Vagina (tissue), 2 donors: Measurements from ENCODE around the gene PDYN. TPM values are rescaled to one million over a fixed set of nuclear protein-coding genes. Genes with fewer than 3 reads are reported as not detected.

Experiments
- DNase-seq, 2 donors: peaks; one replicate each; pipeline ENCODE4 v3.0.0-alpha.2; 2017; ENCODE audit errors: extremely low spot score in 2 of 2
- H3K27ac ChIP-seq: fragments of 200-600 bp; sonication (generic); one replicate; pipeline ENCODE4 v1.5.1; 2019
- H3K27me3 ChIP-seq: fragments of 200-600 bp; sonication (generic); one replicate; pipeline ENCODE4 v1.5.1; 2019
- H3K36me3 ChIP-seq, 2 donors: fragments of 200-600 bp; sonication (generic); one replicate each; pipeline ENCODE4 v1.5.1; 2017 to 2019
- H3K4me1 ChIP-seq: fragments of 200-600 bp; sonication (generic); one replicate; pipeline ENCODE4 v1.5.1; 2019
- H3K4me3 ChIP-seq, 2 donors: fragments of 200-600 bp; sonication (generic); 1 replicate in 1 of 2; 2 replicates in 1 of 2; pipeline ENCODE4 v1.5.1; 2016 to 2019
- H3K9me3 ChIP-seq: fragments of 200-600 bp; sonication (generic); one replicate; pipeline ENCODE4 v1.5.1; 2019
- POLR2A ChIP-seq, 2 donors: fragments of 450-650 bp; IDR thresholded peaks; one replicate each; pipeline ENCODE4 v1.6.1; 2017; ENCODE audit warnings: antibody characterized with exemption in 2 of 2, mild to moderate bottlenecking in 2 of 2, moderate library complexity in 2 of 2
- POLR2AphosphoS5 ChIP-seq, 2 donors: sonication (generic); formaldehyde crosslinking; IDR thresholded peaks; one replicate each; pipeline ENCODE4 v1.9.0; 2017; ENCODE audit warnings: antibody characterized with exemption in 2 of 2, mild to moderate bottlenecking in 2 of 2, low read depth in 1 of 2; ENCODE audit not compliant: insufficient read depth in 1 of 2
- intact Hi-C: fragments of 100-400 bp; cut with DNase I; formaldehyde crosslinking; loops from one replicate; pipeline ENCODE4 v1.15.1; 2023
- total RNA-seq: library from RNA; depleted of rRNA; stranded (reverse); fragments of >200 nt; gene quantifications from one replicate; pipeline ENCODE4 v1.2.3, GENCODE V29; 2016
- TF ChIP-seq, protein P1 (sequence below), 3 experiments: fragments of 450-650 bp in 2 of 3; fragments of 200-600 bp in 1 of 3; sonication (generic) in 1 of 3; IDR thresholded peaks; one replicate each; pipeline ENCODE4 v1.5.1; 2017 to 2019; ENCODE audit warnings: antibody characterized with exemption in 3 of 3, mild to moderate bottlenecking in 2 of 3, moderate library complexity in 2 of 3

Gene PDYN
- total RNA-seq, 1 donor from 2014 or later, result not detected

DNA sequence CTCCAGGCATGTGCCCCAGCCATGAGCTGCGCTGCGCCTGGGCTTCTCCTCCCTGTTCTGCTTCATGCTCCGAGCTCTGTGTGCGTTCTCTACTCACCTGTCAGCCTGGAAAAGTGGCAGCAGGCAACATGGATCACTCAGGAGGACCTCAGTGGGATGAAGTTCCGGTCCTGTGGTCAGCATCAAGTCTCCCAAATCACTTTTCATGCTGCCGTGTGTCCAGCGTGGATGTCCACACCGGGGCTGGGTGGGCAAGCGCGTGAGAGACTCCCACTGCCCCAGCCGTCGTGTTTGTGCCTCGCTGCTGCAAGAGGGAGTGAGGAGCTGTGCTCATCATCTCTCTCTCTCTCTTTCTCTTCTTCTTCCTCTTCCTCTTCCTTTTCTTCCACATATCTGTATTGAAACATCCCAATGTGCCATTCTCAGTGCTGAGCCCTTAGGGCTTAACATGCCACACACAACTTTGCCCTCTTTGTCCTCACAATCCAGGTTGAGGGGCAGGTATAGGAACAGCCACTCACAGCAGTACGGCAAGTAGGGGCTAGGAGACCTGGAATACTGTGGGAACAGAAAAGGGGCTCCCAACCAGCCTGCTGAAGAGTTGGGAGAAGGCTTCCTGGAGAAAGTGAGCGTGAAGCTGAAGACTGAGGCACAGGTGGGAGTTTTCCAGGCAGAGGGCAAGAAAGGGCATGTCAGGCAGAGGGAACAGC is 3.8 kb upstream of the PDYN start:
- intact Hi-C loops, result no loop called here
- TF ChIP-seq POLR2AphosphoS5 (IDR thresholded peaks at IDR 0.05; ENCODE audit: insufficient read depth in 1 of 2, low read depth in 1 of 2), result no peak
- TF ChIP-seq, protein P1, sequence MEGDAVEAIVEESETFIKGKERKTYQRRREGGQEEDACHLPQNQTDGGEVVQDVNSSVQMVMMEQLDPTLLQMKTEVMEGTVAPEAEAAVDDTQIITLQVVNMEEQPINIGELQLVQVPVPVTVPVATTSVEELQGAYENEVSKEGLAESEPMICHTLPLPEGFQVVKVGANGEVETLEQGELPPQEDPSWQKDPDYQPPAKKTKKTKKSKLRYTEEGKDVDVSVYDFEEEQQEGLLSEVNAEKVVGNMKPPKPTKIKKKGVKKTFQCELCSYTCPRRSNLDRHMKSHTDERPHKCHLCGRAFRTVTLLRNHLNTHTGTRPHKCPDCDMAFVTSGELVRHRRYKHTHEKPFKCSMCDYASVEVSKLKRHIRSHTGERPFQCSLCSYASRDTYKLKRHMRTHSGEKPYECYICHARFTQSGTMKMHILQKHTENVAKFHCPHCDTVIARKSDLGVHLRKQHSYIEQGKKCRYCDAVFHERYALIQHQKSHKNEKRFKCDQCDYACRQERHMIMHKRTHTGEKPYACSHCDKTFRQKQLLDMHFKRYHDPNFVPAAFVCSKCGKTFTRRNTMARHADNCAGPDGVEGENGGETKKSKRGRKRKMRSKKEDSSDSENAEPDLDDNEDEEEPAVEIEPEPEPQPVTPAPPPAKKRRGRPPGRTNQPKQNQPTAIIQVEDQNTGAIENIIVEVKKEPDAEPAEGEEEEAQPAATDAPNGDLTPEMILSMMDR (IDR thresholded peaks at IDR 0.05), result no peak
- no peak for TF ChIP-seq POLR2A (IDR thresholded peaks at IDR 0.05)
- no peaks in the 10 kb centered on the region for H3K9me3 ChIP-seq
- no peak overlapping the region for H3K4me3 ChIP-seq
- no peaks in the 10 kb centered on the region for H3K36me3 ChIP-seq
- no peaks in the 10 kb centered on the region for H3K4me1 ChIP-seq
- H3K27ac ChIP-seq, result no peak overlapping the region
- H3K27me3 ChIP-seq, result no peaks in the 10 kb centered on the region
- DNase-seq, result peak; percentile 44 to 61

DNA sequence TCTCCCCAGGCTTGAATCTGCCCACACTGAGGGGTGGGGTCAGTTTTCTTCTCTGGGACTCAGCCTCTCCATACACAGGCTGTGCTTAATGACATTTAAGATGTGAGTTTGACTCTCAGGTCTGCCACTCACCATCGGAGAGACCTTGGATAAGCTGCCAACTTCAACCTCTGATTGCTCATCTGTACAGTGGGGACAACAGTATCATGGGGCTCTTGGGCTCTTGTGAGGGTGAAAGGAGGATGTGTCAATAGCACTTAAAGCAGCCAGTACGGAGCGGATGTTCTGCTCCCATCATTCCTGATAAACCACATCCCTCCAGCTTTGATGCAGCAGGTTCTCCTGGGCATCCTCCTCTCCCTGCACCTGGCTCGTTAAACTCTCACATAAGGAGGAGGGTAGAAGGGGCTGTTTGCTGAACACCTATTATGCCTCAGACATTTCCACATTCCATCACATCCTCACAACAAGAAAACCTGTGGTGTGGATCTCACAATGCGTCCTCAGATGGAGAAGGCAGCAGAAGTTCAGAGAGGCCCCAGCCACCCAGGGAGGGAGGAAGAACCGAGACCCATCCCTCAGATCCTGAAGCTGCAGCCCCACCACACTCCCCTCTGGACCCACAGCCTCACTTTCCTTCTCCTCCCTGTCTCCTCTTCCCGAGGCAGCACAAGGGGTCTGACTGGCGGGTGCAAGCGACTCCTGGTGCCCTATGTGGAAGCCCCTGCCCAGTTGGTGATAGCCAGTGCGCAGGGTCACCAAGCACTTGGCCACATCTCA is 1.9 kb upstream of the PDYN start:
- no peak overlapping the region for H3K27ac ChIP-seq
- H3K36me3 ChIP-seq, result no peaks in the 10 kb centered on the region
- H3K27me3 ChIP-seq, result no peaks in the 10 kb centered on the region
- no peak for TF ChIP-seq POLR2A (IDR thresholded peaks at IDR 0.05)
- TF ChIP-seq, protein P1 (IDR thresholded peaks at IDR 0.05), result no peak
- TF ChIP-seq POLR2AphosphoS5 (IDR thresholded peaks at IDR 0.05; ENCODE audit: insufficient read depth in 1 of 2, low read depth in 1 of 2), result no peak
- H3K4me1 ChIP-seq, result no peaks in the 10 kb centered on the region
- DNase-seq, result peak; percentile 58 to 74
- H3K4me3 ChIP-seq, result no peak overlapping the region
- intact Hi-C loops, result no loop called here
- H3K9me3 ChIP-seq, result no peaks in the 10 kb centered on the region

DNA sequence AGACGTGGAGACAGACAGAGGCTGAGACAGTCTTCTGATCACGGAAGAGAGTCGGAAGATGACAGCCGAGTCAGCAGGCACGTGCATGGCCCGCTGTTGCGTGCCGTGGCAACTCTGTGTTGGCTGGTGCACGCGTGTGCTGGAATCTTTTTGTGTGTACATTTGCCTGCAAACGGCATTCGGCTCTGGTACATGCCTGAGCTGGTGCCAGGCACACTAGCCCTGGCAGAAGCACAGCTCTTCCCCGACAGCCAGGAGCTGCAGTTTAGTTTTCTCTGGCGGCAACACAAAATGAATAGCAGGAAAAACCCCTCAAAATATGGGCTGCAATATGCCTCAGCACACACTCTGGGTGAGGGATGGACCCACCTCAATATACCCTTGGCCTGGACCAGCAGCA is 769 bp upstream of the PDYN start:
- Histone ChIP-seq H3K4me1 (no peaks in the 10 kb centered on the region), H3K36me3 (no peaks in the 10 kb centered on the region), H3K9me3 (no peaks in the 10 kb centered on the region), H3K27me3 (no peaks in the 10 kb centered on the region), H3K27ac (no peak overlapping the region), H3K4me3 (no peak overlapping the region)
- peak; percentile 42 to 46 for DNase-seq
- intact Hi-C loops, result no loop called here
- TF ChIP-seq POLR2A (IDR thresholded peaks at IDR 0.05) (no peak), POLR2AphosphoS5 (IDR thresholded peaks at IDR 0.05; ENCODE audit: insufficient read depth in 1 of 2, low read depth in 1 of 2) (no peak)
- TF ChIP-seq, protein P1 (IDR thresholded peaks at IDR 0.05), result no peak

DNA sequence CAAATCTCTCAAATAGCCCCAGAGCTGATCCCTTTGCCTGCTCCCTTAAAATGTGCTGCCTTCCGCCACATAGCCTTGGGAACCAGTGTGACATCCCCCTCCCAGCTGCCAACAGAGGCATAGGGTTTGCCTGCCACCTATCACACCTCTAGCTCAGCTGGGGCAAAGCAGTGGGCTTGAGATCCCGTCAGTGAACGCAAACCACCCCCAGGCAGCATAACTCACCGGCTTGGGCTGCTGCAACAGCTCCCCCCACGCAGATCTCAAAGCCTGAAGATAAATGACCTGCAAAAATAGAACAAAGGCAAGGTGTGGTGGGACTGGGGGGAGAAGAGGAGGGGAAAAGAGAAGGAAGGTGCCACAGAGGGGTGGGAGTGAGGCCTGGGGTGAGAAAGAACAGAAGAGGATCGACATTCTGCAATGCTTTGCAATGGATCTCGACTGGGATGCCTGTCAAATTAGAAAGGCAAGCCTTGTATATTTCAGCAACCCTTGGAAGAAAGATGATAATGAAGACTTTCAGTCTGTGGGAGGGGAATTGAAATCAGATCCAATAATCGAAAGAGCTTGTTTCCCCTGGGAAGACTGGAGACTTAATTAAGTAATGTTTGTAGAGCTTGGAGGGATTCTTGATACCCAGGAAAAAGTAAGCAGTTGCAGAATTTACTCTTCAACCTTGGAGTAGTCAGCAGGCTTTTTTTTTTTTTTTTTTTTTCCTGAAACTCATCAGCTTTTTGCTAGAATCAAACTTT is 1.3 kb downstream of the PDYN start:
- H3K9me3 ChIP-seq, result no peaks in the 10 kb centered on the region
- no peaks in the 10 kb centered on the region for H3K36me3 ChIP-seq
- DNase-seq, result no peak
- H3K4me3 ChIP-seq, result no peak overlapping the region
- H3K27me3 ChIP-seq, result no peaks in the 10 kb centered on the region
- TF ChIP-seq POLR2AphosphoS5 (IDR thresholded peaks at IDR 0.05; ENCODE audit: insufficient read depth in 1 of 2, low read depth in 1 of 2), result no peak
- TF ChIP-seq, protein P1 (IDR thresholded peaks at IDR 0.05), result no peak
- no peak for TF ChIP-seq POLR2A (IDR thresholded peaks at IDR 0.05)
- H3K4me1 ChIP-seq, result no peaks in the 10 kb centered on the region
- H3K27ac ChIP-seq, result no peak overlapping the region
- intact Hi-C loops, result no loop called here
